DOHH2 (cell line): ENCODE measurements around the gene HLTF.

Experiments used
- EZH2phosphoT487 ChIP-seq: fragments of 200-600 bp; sonication (generic); IDR thresholded peaks from 2 replicates; pipeline ENCODE4 v1.6.1; 2017; ENCODE audit warnings: borderline replicate concordance, mild to moderate bottlenecking, antibody characterized with exemption, low read length, moderate library complexity, mixed read lengths
- TF ChIP-seq, protein P1 (sequence below): fragments of 200-600 bp; sonication (generic); IDR thresholded peaks from one replicate; pipeline ENCODE4 v1.5.1; 2014; ENCODE audit warnings: antibody characterized with exemption, mild to moderate bottlenecking, low read depth, low read length; ENCODE audit not compliant: poor library complexity, severe bottlenecking

DNA sequence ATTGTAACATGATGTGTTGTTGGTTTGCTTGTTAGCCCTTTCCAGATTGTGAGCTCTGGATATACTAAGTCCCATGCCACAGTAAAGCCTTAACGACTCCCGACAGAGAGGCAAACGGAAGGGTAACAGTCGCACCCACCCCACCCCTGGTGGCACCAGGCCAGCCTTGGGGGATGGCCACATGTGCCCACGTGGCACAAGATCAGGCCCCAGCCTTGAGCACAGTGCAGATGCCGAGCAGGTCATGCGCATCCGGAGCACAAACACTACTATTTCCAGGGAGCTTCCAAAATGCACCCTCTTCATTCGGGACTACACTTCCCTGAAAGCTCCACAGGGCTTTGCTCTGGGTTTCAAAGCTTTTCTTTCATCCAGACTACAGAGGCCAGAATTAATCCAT, 32.4 kb upstream of the HLTF start:
- TF ChIP-seq, protein P1, sequence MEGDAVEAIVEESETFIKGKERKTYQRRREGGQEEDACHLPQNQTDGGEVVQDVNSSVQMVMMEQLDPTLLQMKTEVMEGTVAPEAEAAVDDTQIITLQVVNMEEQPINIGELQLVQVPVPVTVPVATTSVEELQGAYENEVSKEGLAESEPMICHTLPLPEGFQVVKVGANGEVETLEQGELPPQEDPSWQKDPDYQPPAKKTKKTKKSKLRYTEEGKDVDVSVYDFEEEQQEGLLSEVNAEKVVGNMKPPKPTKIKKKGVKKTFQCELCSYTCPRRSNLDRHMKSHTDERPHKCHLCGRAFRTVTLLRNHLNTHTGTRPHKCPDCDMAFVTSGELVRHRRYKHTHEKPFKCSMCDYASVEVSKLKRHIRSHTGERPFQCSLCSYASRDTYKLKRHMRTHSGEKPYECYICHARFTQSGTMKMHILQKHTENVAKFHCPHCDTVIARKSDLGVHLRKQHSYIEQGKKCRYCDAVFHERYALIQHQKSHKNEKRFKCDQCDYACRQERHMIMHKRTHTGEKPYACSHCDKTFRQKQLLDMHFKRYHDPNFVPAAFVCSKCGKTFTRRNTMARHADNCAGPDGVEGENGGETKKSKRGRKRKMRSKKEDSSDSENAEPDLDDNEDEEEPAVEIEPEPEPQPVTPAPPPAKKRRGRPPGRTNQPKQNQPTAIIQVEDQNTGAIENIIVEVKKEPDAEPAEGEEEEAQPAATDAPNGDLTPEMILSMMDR, result no peak
- TF ChIP-seq EZH2phosphoT487, result no peak
